Neural progenitor cell (in vitro differentiated cells): Measurements from ENCODE around the gene TSPAN3. TPM values are rescaled to one million over a fixed set of nuclear protein-coding genes. Genes with fewer than 3 reads are reported as not detected.

Experiments
- DNase-seq: peaks from one replicate; pipeline ENCODE4 v3.0.0-alpha.2; 2016; ENCODE audit warnings: low spot score
- H2AFZ ChIP-seq: fragments of 200-600 bp; sonication (generic); replicated peaks from 2 replicates; pipeline ENCODE4 v1.6.1; 2016; ENCODE audit warnings: antibody characterized with exemption
- H3F3A ChIP-seq: fragments of 200-600 bp; sonication (generic); 2 replicates; pipeline ENCODE4 v1.6.1; 2016; ENCODE audit warnings: antibody characterized with exemption, low read depth
- H3K27ac ChIP-seq: fragments of 200-600 bp; sonication (generic); 2 replicates; pipeline ENCODE4 v1.5.1; 2016; ENCODE audit warnings: mild to moderate bottlenecking
- H3K27me3 ChIP-seq: fragments of 200-600 bp; sonication (generic); 2 replicates; pipeline ENCODE4 v1.6.1; 2016; ENCODE audit warnings: mild to moderate bottlenecking, moderate library complexity
- H3K36me3 ChIP-seq: fragments of 200-600 bp; sonication (generic); 2 replicates; pipeline ENCODE4 v1.5.1; 2016
- H3K4me1 ChIP-seq: fragments of 200-600 bp; sonication (generic); 2 replicates; pipeline ENCODE4 v1.6.1; 2016; ENCODE audit warnings: mixed run types
- H3K4me2 ChIP-seq: fragments of 200-600 bp; sonication (generic); 2 replicates; pipeline ENCODE4 v1.6.1; 2016
- H3K4me3 ChIP-seq: fragments of 200-600 bp; sonication (generic); 2 replicates; pipeline ENCODE4 v1.5.1; 2016
- H3K79me2 ChIP-seq: fragments of 200-600 bp; sonication (generic); 2 replicates; pipeline ENCODE4 v1.6.1; 2016; ENCODE audit warnings: low read depth
- H3K9ac ChIP-seq: fragments of 200-600 bp; sonication (generic); 2 replicates; pipeline ENCODE4 v1.6.1; 2016
- H3K9me3 ChIP-seq: fragments of 200-600 bp; sonication (generic); 2 replicates; pipeline ENCODE4 v1.5.1; 2016; ENCODE audit warnings: low read depth
- H4K20me1 ChIP-seq: fragments of 200-600 bp; sonication (generic); 2 replicates; pipeline ENCODE4 v1.6.1; 2016; ENCODE audit warnings: low read depth
- H3K27ac Mint-ChIP-seq: 3 replicates; pipeline ENCODE4 v1.8.0; 2021; ENCODE audit warnings: mixed read lengths
- H3K27me3 Mint-ChIP-seq: 2 replicates; pipeline ENCODE4 v1.8.0; 2022; ENCODE audit warnings: low read depth, mild to moderate bottlenecking, inconsistent platforms, moderate library complexity, mixed read lengths; ENCODE audit not compliant: insufficient read depth
- H3K36me3 Mint-ChIP-seq: 3 replicates; pipeline ENCODE4 v1.8.0; 2021; ENCODE audit warnings: mixed read lengths
- H3K4me1 Mint-ChIP-seq: 3 replicates; pipeline ENCODE4 v1.8.0; 2021; ENCODE audit warnings: mixed read lengths
- H3K4me3 Mint-ChIP-seq: 3 replicates; pipeline ENCODE4 v1.8.0; 2021; ENCODE audit warnings: mild to moderate bottlenecking, moderate library complexity, mixed read lengths
- H3K9me3 Mint-ChIP-seq: 3 replicates; pipeline ENCODE4 v1.8.0; 2020; ENCODE audit warnings: mixed read lengths
- EZH2 ChIP-seq: fragments of 200-600 bp; sonication (generic); IDR thresholded peaks from 2 replicates; pipeline ENCODE4 v1.6.1; 2017; ENCODE audit warnings: antibody characterized with exemption, mild to moderate bottlenecking, moderate library complexity
- EZH2phosphoT487 ChIP-seq: fragments of 200-600 bp; sonication (generic); IDR thresholded peaks from 2 replicates; pipeline ENCODE4 v1.6.1; 2017; ENCODE audit warnings: antibody characterized with exemption
- total RNA-seq: library from RNA; depleted of rRNA; stranded (reverse); fragments of >200 nt; gene quantifications from 2 replicates; pipeline ENCODE4 v1.2.3, GENCODE V29; 2015; ENCODE audit warnings: low replicate concordance
- TF ChIP-seq, protein P1 (sequence below): fragments of 200-600 bp; sonication (generic); IDR thresholded peaks from 2 replicates; pipeline ENCODE4 v1.5.1; 2017; ENCODE audit warnings: antibody characterized with exemption, mild to moderate bottlenecking

Gene TSPAN3
- total RNA-seq, 1 donor from 2014 or later = 474 TPM

GRCh38 chr15:77075528-77075927 lies 4.6 kb upstream of the TSPAN3 start:
- Mint-ChIP-seq H3K36me3 (no peaks in the 10 kb centered on the region), H3K4me3 (no peak overlapping the region), H3K4me1 (peaks cover 6% of the 10 kb centered on the region), H3K27ac (no peak overlapping the region), H3K9me3 (no peaks in the 10 kb centered on the region), H3K27me3 (no peaks in the 10 kb centered on the region)
- peaks cover under 1% of the 10 kb centered on the region for H3K79me2 ChIP-seq
- H3K9ac ChIP-seq = no peak overlapping the region
- no peak overlapping the region for H3K27ac ChIP-seq
- no peaks in the 10 kb centered on the region for H3K27me3 ChIP-seq
- H3K4me2 ChIP-seq = no peak overlapping the region
- H3K36me3 ChIP-seq = no peaks in the 10 kb centered on the region
- H2AFZ ChIP-seq = no peak overlapping the region
- TF ChIP-seq, protein P1, sequence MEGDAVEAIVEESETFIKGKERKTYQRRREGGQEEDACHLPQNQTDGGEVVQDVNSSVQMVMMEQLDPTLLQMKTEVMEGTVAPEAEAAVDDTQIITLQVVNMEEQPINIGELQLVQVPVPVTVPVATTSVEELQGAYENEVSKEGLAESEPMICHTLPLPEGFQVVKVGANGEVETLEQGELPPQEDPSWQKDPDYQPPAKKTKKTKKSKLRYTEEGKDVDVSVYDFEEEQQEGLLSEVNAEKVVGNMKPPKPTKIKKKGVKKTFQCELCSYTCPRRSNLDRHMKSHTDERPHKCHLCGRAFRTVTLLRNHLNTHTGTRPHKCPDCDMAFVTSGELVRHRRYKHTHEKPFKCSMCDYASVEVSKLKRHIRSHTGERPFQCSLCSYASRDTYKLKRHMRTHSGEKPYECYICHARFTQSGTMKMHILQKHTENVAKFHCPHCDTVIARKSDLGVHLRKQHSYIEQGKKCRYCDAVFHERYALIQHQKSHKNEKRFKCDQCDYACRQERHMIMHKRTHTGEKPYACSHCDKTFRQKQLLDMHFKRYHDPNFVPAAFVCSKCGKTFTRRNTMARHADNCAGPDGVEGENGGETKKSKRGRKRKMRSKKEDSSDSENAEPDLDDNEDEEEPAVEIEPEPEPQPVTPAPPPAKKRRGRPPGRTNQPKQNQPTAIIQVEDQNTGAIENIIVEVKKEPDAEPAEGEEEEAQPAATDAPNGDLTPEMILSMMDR = no peak
- TF ChIP-seq EZH2phosphoT487 (no peak), EZH2 (no peak)
- DNase-seq = no peak
- H3K4me1 ChIP-seq = peaks cover 3% of the 10 kb centered on the region
- no peak overlapping the region for H3K4me3 ChIP-seq
- H4K20me1 ChIP-seq = no peaks in the 10 kb centered on the region
- H3F3A ChIP-seq = peaks cover 8% of the 10 kb centered on the region
- H3K9me3 ChIP-seq = no peaks in the 10 kb centered on the region

GRCh38 chr15:77074350-77074749 lies 3.4 kb upstream of the TSPAN3 start:
- Histone ChIP-seq H2AFZ (no peak overlapping the region), H3F3A (peaks cover 8% of the 10 kb centered on the region), H3K9ac (no peak overlapping the region), H3K4me1 (peaks cover 10% of the 10 kb centered on the region), H3K36me3 (no peaks in the 10 kb centered on the region), H3K27ac (no peak overlapping the region), H3K79me2 (peaks cover 12% of the 10 kb centered on the region), H3K4me3 (no peak overlapping the region), H4K20me1 (peaks cover 11% of the 10 kb centered on the region), H3K9me3 (no peaks in the 10 kb centered on the region), H3K27me3 (no peaks in the 10 kb centered on the region), H3K4me2 (no peak overlapping the region)
- H3K36me3 Mint-ChIP-seq = no peaks in the 10 kb centered on the region
- H3K9me3 Mint-ChIP-seq = no peaks in the 10 kb centered on the region
- no peak overlapping the region for H3K27ac Mint-ChIP-seq
- H3K27me3 Mint-ChIP-seq = peaks cover 1% of the 10 kb centered on the region
- H3K4me3 Mint-ChIP-seq = no peak overlapping the region
- no peak for DNase-seq
- H3K4me1 Mint-ChIP-seq = peaks cover 11% of the 10 kb centered on the region
- TF ChIP-seq, protein P1 = no peak
- TF ChIP-seq EZH2 (no peak), EZH2phosphoT487 (no peak)

DNA sequence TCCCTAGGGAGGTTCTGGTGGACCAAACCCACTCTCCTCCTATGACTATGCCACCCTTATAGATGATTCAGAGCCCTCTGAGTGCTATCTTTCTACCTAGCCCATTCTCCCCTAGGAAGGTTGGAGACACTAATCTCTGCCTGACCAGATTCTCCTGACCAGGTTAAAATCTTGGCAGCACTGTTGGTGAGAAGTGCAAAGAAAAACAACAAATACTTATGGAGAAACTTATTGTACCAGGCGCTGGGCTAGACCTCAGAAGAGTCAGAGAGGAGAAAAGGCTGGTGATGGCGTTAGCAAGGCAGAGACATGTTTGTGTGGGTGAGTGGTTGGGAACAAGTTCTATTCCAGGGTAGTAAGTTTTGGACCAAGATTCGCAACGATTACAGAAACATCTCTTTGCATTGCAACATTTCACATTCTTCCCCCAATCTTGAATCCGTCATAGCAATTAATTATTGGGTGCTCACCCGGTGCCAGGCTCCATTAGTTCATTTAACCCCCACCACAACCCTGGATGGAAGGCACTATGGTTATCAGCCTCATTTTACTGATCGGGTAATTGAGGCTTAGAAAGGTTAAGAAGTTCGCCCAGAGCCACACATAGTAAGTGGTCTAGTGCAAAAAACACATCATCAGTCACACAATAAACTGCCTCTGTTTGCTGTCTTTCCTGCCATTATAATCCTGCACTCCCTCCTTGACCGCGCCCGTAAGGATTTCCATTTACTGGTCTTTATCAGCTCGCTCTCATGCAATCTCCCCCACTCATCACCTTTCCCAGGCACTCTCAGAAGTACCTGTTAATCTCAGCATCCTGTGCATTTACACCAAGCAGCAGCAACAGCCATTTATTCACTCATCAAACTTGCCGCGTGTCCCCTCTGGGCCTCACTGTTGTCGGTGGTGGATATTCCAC lies 655 bp upstream of the TSPAN3 start:
- H3K4me1 Mint-ChIP-seq = peaks cover 30% of the 10 kb centered on the region
- H3K27me3 Mint-ChIP-seq = peaks cover 2% of the 10 kb centered on the region
- no peaks in the 10 kb centered on the region for H3K27me3 ChIP-seq
- no peaks in the 10 kb centered on the region for H3K9me3 ChIP-seq
- no peak overlapping the region for H3K9ac ChIP-seq
- H3K36me3 Mint-ChIP-seq = peaks cover 13% of the 10 kb centered on the region
- H2AFZ ChIP-seq = peak overlapping the region; percentile 98
- peaks cover under 1% of the 10 kb centered on the region for H3F3A ChIP-seq
- peak overlapping the region; percentile 85 for H3K4me3 Mint-ChIP-seq
- peak overlapping the region; percentile 32 for H3K4me2 ChIP-seq
- H4K20me1 ChIP-seq = peaks cover 39% of the 10 kb centered on the region
- H3K9me3 Mint-ChIP-seq = no peaks in the 10 kb centered on the region
- H3K27ac Mint-ChIP-seq = peak overlapping the region; percentile 58
- DNase-seq = no peak
- peaks cover 40% of the 10 kb centered on the region for H3K79me2 ChIP-seq
- H3K4me1 ChIP-seq = peaks cover 23% of the 10 kb centered on the region
- H3K27ac ChIP-seq = no peak overlapping the region
- TF ChIP-seq, protein P1 = no peak
- no peak for TF ChIP-seq EZH2phosphoT487
- TF ChIP-seq EZH2 = no peak
- H3K4me3 ChIP-seq = no peak overlapping the region
- no peaks in the 10 kb centered on the region for H3K36me3 ChIP-seq
